Activated gamma-delta T cell treated with Interleukin-2 at 50 U/mL for 16 hours (primary cell): Measurements from ENCODE around the gene FZR1.

Source experiments
- DNase-seq: peaks from one replicate; pipeline ENCODE4 v3.0.0-alpha.2; 2020

FZR1 gene

GRCh38 chr19:3474010-3474409 lies 32.1 kb upstream of the FZR1 start:
- no peak for DNase-seq

DNA sequence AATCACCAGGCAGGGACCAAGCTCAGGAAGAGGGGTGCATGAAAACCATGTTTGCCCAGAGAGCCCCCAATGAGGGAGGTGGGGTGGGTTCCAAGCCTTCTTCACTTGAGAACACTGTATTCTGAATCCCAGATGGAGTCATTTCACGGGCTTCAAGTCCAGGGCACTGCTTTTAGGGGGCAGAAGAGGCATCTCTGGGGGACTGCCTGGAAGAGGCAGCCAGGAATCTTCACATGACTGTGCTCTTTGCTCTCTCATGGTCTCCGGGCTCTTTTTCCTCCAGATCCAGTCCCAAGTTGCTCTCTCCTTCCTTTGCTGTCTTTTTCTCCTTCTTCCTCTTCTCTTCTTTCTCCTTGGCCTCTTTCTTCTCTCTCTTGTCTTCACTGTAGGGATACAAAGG lies 31.5 kb upstream of the FZR1 start:
- DNase-seq: no peak

DNA sequence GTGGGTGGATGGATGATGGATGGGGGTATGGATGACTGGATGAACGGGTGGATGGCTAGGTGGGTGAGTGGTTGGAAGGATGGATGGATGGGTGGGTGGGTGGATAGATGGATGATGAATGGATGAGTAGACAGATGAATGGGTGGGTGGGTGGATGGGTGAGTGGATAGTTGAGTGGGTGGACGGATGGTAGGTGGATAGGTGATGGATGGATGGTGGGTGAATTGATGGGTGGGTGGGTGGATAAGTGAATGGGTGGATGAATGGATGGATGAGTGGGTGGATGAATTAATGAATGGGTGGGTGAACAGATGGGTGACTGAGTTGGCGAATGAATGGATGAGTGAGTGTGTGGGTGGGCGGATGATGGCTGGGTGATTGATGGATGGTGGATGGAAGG lies 30.7 kb upstream of the FZR1 start:
- no peak for DNase-seq

- no peak for DNase-seq
These were observed 29.3 kb upstream of the FZR1 start for GRCh38 chr19:3476830-3477229.

GRCh38 chr19:3477506-3477905 lies 28.6 kb upstream of the FZR1 start:
- no peak for DNase-seq

GRCh38 chr19:3477951-3478350 lies 28.2 kb upstream of the FZR1 start:
- no peak for DNase-seq

- DNase-seq: no peak
These were observed 27.5 kb upstream of the FZR1 start for GRCh38 chr19:3478409-3479176.

DNA sequence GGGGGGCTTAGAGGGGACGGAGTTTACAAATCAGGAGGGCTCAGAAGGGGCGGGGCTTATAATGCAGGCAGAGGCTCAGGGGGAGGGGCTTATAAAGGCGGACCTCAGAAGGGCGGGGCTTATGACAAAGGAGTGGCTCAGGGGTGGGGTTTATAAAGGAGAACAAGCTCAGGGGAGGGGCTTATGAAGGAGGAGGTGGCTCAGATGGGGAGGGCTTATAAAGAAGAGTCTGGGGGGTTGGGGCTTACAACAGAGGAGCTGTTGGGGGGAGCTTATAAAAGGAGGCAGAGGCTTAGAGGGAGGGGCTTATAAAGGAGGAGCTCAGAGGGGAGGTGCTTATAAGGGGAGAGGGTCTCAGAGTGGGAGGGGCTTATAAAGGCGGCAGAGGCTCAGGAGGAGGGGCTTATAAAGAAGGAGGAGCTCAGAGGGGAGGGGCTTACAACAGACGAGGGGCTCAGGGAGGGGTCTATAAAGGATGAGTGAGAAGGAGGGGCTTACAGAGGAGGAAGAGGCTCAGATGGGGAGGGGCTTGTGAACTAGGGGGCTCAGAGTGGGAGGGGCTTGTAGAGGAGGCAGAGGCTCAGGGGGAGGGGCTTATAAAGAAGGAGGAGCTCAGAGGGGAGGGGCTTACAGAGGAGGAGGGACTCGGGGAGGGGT lies 26.8 kb upstream of the FZR1 start:
- DNase-seq: peak; percentile 53

- no peak for DNase-seq
These were observed 26.3 kb upstream of the FZR1 start for GRCh38 chr19:3479834-3480215.

- no peak for DNase-seq
These were observed 25.6 kb upstream of the FZR1 start, which contains the start of gene SMIM24 for GRCh38 chr19:3480383-3481091. SMIM24 (minus strand) TSS chr19:3480525; CDS start chr19:3480463, 62 bp downstream.

GRCh38 chr19:3481241-3482090 lies 24.6 kb upstream of the FZR1 start:
- DNase-seq: no peak

- no peak for DNase-seq
These were observed 23.4 kb upstream of the FZR1 start for GRCh38 chr19:3482507-3483225.

DNA sequence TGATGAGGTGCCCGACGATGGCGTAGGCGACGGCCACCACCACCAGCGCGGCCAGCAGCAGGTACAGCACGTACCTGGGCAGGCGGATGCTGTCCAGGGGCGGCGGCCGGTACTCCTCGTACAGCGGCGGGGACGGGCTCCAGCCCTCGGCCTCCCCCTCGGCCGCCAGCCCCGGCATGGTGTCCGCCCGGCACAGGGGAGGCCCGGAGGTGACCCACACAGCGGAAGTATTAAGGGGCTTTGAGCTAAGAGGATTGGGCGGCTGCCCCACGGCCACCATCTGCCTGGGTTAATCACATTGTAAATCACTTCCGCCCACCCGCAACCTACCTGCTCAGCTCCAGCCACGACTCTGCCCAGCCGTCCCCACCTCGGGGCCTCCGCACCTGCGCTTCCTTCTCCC lies 22.9 kb upstream of the FZR1 start, which contains the start of gene SMIM44:
TSS of gene SMIM44 (minus strand) at position 216 of the 403 bp plus-strand sequence. CDS start at position 178, 38 bp downstream.
- no peak for DNase-seq

- no peak for DNase-seq
These were observed 14.6 kb upstream of the FZR1 start for GRCh38 chr19:3491396-3492119.

GRCh38 chr19:3492131-3492839 lies 13.8 kb upstream of the FZR1 start:
- no peak for DNase-seq

DNA sequence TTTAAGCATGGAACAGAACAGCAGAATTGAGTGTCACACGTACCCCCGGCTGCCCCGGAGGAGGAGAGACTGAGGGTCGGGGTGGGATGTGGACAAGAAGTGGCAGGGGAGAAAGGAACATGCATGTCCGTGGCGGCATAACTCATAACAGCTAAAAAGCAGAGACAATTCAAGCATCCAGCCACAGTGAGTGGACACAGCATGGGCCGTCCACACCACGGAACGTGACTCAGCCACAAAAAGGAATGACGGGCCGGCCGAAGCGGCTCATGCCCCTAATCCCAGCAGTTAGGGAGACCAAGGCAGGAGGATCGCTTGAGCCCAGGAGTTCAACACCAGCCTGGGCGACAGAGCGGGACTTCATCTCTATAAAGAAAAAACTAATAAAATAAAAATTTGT lies 13.2 kb upstream of the FZR1 start:
- DNase-seq: no peak

DNA sequence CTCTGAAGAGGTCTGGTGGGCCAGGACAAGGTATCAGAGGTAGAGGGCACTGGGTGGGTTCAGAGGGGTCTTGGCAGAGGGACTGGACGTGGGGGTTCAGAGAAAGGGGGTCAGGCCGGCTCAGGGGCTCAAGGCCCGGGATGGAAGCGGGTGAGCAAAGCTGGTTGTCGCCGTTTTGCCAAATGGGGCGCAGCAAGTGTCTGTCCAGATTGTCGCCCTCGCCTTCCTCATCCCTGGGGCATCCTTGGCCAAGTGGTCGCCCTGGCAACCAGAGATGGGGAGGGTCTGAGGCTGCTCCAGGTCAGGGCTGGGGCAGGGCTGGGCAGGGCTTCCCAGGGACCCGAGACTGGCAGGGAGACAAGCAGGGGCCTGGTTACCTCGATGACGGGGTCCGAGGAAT lies 12.5 kb upstream of the FZR1 start:
- no peak for DNase-seq

DNA sequence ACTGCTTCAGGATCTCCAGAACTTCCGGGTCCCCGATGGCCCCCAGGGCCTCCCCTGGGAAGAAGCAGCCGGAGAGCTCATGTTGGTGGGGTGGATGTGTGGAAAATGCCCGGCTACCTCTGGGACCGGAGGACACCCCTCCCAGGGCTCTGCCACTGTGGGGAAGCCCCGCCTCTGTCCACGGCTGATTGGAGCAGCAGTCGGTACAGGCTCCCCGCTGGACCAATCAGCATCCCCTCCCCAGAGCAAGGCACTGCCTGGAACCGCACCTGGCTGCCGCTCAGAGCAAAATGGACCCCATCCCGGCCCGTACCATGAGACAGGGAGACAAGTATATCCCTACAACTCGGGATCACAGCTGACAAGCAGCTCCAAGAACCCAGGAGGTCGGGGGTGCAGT lies 12.1 kb upstream of the FZR1 start:
- no peak for DNase-seq

GRCh38 chr19:3494559-3494958 lies 11.6 kb upstream of the FZR1 start:
- DNase-seq: no peak

DNA sequence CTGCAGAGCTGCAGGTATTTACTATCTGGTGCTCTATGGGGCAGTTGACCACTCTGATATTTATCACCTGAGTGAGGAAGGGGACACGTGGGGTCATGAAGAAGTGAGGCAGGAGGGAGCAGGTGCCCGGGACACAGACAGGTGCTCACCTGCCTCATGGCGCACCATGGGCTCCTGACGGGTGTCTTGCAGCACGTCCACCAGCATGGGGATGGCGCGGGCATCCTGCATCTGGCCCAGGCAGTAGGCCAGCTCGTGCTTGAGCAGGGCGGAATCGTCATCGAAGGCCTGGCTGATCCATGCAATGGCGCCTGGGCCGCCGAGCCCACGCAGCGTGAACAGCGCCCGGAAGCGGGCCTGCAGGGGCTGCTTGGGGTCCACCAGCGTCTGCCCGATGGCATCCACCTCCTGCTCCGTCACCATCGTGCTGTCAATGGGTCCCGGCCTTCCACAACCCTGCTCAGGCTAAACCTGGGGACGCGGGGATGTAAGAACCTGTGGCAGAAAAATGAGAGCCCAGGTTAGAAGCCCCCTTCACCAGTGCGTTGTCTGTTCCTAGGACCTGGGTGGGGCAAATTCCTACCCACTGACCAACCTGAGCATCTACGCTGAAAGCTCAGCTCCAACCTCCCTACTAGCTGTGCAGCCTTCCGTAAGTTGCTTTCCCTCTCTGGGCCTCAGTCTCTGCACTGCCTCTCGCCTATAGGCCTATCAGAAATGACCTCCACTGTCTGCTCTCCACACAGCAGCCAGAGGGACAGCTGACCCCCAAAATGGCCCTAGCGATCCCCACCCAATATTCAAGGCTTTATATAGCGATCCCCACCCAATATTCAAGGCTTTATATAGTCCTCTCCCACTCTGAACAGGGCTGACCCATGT lies 9.5 kb upstream of the FZR1 start:
- DNase-seq: no peak
